NCI-H2107 treated with DMSO at 0.1 percent for 48 hours (cell line): Measurements from ENCODE around the gene SLFN12L.
"Not testable (repeated sequence)": the region's sequence is repeated elsewhere in the genome, so short reads cannot be mapped to it uniquely, and the experiment has no call there.

Source experiments
- DNase-seq: peaks from one replicate; lab custom pipeline; 2025; ENCODE audit not compliant: unreplicated experiment; lab: John Stamatoyannopoulos, UW

The SLFN12L gene

GRCh38 chr17:35543856-35544255, 6.4 kb upstream of the SLFN12L start:
- no peak for DNase-seq

- no peak for DNase-seq
Observed at GRCh38 chr17:35542990-35543389, 5.5 kb upstream of the SLFN12L start.

GRCh38 chr17:35541434-35541833, 4.0 kb upstream of the SLFN12L start:
- DNase-seq = no peak

GRCh38 chr17:35540589-35541404, 3.3 kb upstream of the SLFN12L start:
- DNase-seq = peak; percentile 17

GRCh38 chr17:35539659-35540026, 2.2 kb upstream of the SLFN12L start:
- no peak for DNase-seq

- DNase-seq = no peak
Observed at GRCh38 chr17:35536664-35537171, 760 bp downstream of the SLFN12L start.

GRCh38 chr17:35535406-35535805, 2.1 kb downstream of the SLFN12L start:
- DNase-seq = not testable (repeated sequence)

GRCh38 chr17:35534576-35535093, 2.8 kb downstream of the SLFN12L start:
- no peak for DNase-seq

GRCh38 chr17:35531160-35531559, 6.3 kb downstream of the SLFN12L start:
- no peak for DNase-seq

- no peak for DNase-seq
Observed at GRCh38 chr17:35529866-35530265, 7.6 kb downstream of the SLFN12L start.

GRCh38 chr17:35529326-35529725, 8.2 kb downstream of the SLFN12L start:
- DNase-seq = not testable (repeated sequence)

- no peak for DNase-seq
Observed at GRCh38 chr17:35523296-35523695, 14.2 kb downstream of the SLFN12L start.

GRCh38 chr17:35521654-35522256, 15.7 kb downstream of the SLFN12L start:
- DNase-seq = not testable (repeated sequence)

GRCh38 chr17:35521150-35521549, 16.3 kb downstream of the SLFN12L start:
- DNase-seq = no peak

GRCh38 chr17:35519906-35520442, 17.5 kb downstream of the SLFN12L start:
- DNase-seq = no peak

GRCh38 chr17:35519439-35519838, 18.0 kb downstream of the SLFN12L start:
- DNase-seq = no peak

GRCh38 chr17:35518431-35518830, 19.0 kb downstream of the SLFN12L start:
- not testable (repeated sequence) for DNase-seq

GRCh38 chr17:35515027-35515426, 22.5 kb downstream of the SLFN12L start:
- DNase-seq = no peak

- no peak for DNase-seq
Observed at GRCh38 chr17:35514564-35514963, 22.9 kb downstream of the SLFN12L start.

- DNase-seq = no peak
Observed at GRCh38 chr17:35510052-35510451, 27.4 kb downstream of the SLFN12L start.

GRCh38 chr17:35507714-35508113, 29.8 kb downstream of the SLFN12L start:
- DNase-seq = not testable (repeated sequence)

GRCh38 chr17:35499548-35499947, 37.9 kb downstream of the SLFN12L start:
- DNase-seq = no peak
